T-helper 2 cell treated with Interferon-gamma antibody and Interleukin-4, amounts not matched to agents 5 μg/mL and 100 μg/mL, for 36 hours (primary cell): ENCODE measurements around the gene ZNF782.
A peak's percentile ranks its signal among the peaks of the same experiment; 100 is the strongest.
"Not testable (repeated sequence)": the region's sequence is repeated elsewhere in the genome, so short reads cannot be mapped to it uniquely, and the experiment has no call there.

ENCODE experiments used
- DNase-seq: peaks from one replicate; pipeline ENCODE4 v3.0.0; 2021; ENCODE audit warnings: low spot score
- H3K27ac Mint-ChIP-seq: one replicate; pipeline ENCODE4 v1.8.0; 2021; ENCODE audit warnings: mild to moderate bottlenecking, mixed read lengths
- H3K27me3 Mint-ChIP-seq: one replicate; pipeline ENCODE4 v1.8.0; 2021; ENCODE audit warnings: low read depth, mixed read lengths
- H3K36me3 Mint-ChIP-seq: one replicate; pipeline ENCODE4 v1.8.0; 2021; ENCODE audit warnings: low read depth, mixed read lengths
- H3K4me1 Mint-ChIP-seq: one replicate; pipeline ENCODE4 v1.8.0; 2021; ENCODE audit warnings: low read depth, mixed read lengths
- H3K4me3 Mint-ChIP-seq: one replicate; pipeline ENCODE4 v1.8.0; 2022; ENCODE audit warnings: mild to moderate bottlenecking, moderate library complexity, mixed read lengths
- H3K9me3 Mint-ChIP-seq: one replicate; pipeline ENCODE4 v1.8.0; 2021; ENCODE audit warnings: mixed read lengths

The ZNF782 gene

DNA sequence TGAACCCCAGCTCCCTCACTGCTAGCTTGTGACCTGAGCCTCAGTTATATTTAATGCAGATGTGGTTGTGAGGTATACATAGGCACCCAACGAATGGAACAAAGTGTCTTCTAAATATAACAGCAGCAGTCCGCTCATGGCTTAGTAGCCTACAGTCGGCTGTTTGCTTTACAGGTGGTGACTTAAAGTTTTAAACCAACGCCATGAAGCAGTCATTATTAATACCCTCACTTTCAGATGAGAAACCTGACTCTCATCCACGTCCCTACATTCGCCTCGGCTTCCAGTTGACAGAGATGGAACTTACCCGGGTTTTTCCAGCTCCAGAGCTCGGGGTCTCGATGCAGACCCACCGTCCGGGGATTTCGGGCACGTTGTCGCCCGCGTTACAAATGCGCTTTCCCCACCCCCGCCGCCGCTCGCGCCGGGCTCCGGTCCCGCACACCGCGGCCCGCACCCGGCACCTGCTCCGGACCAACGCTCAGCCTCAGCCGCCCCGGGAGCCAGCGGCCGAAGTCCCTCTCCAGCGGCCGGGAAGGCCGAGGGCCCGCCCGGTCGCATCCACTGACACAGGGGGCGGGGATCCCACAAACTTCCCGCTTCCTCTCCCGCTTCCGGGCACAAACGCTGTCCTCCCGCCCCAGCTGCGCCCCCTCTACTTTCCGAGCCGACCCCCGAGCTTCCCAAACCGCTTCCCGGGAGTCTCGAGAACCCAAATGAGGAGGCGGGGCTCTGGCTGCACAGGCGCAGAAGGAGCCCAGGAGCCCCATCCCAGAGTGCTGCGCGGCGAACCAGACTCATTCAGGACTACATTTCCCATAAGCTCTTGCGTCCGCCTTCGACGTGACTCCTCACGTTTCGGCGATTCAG is at the start of gene ZNF782:
Gene ZNF782, minus strand, starts transcription at position 734 of the 870 bp plus-strand sequence. CDS start 2,553 bp downstream, outside the sequence.
- peaks cover 32% of the 10 kb centered on the region for H3K4me1 Mint-ChIP-seq
- peaks cover 17% of the 10 kb centered on the region for H3K27me3 Mint-ChIP-seq
- peak within 1 kb of the TSS; percentile 99 for H3K27ac Mint-ChIP-seq
- H3K9me3 Mint-ChIP-seq = peaks cover 10% of the 10 kb centered on the region
- DNase-seq = peak; percentile 86
- H3K4me3 Mint-ChIP-seq = peak within 1 kb of the TSS; percentile 100
- peaks cover 22% of the 10 kb centered on the region for H3K36me3 Mint-ChIP-seq

DNA sequence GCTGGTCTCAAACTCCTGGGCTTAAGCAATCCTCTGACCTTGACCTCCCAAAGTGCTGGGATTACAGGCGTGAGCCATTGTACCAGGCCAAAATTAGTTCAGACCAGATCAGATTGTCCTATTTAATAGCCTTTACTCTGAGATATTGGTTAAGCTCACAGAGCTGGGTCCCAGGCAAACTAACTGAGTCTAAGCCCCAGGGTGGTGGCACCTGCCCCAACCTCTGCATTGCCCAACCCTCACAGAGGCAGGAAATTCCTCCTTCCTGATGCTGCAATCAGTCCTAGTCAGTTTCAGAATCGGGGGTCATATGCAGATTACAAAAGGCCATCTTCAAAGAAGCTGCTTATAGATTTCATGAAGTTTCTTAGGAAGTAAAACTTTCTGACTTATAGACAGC is 45.7 kb upstream of the ZNF782 start:
- peaks cover 19% of the 10 kb centered on the region for H3K36me3 Mint-ChIP-seq
- H3K4me3 Mint-ChIP-seq, H3K4me1 Mint-ChIP-seq, DNase-seq, H3K9me3 Mint-ChIP-seq, H3K27ac Mint-ChIP-seq, H3K27me3 Mint-ChIP-seq: not testable (repeated sequence)

DNA sequence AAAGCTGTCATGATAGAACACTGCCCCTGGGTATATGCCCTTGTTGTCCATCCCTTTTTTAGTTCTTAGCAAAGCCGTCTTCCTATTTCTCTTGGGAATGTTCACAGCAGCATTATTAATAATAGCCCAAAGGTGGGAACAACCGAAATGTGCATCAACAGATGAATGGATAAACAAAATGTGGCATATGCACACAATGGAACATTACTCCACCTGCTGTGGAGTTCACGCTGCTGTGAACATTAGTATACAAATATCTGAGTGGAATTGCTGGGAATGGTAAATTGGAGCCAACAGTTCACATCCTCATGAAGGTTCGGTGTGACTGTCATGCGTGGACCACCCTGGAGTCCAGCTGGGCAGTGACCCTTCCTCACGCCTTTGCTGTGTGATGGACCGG is 37.8 kb upstream of the ZNF782 start:
- Mint-ChIP-seq H3K4me1 (no peaks in the 10 kb centered on the region), H3K27ac (no peak overlapping the region), H3K36me3 (peaks cover 44% of the 10 kb centered on the region), H3K9me3 (no peaks in the 10 kb centered on the region), H3K27me3 (no peaks in the 10 kb centered on the region), H3K4me3 (no peak overlapping the region)
- DNase-seq = no peak

DNA sequence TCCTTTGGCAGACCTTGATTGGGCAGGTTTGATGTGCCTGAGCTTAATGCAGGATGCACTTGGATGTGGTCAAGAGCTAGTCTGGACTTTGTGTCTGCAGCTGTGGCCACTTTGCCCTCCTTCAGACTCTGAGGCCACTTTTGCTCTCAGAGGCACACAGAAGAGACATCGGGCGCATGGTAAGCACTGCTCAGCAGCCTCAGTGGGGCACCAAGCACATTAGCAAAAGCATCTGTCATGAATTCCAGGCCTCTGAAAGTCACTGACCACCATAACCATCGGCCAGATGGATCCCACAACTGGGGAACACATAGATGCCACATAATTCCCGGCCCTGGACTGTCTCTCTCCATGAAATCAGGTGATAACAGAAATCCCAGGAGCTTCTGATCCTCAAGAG is 34.3 kb upstream of the ZNF782 start:
- Mint-ChIP-seq H3K4me1 (no peaks in the 10 kb centered on the region), H3K27me3 (no peaks in the 10 kb centered on the region), H3K9me3 (no peaks in the 10 kb centered on the region), H3K4me3 (no peak overlapping the region), H3K27ac (no peak overlapping the region), H3K36me3 (peaks cover 26% of the 10 kb centered on the region)
- DNase-seq = no peak

DNA sequence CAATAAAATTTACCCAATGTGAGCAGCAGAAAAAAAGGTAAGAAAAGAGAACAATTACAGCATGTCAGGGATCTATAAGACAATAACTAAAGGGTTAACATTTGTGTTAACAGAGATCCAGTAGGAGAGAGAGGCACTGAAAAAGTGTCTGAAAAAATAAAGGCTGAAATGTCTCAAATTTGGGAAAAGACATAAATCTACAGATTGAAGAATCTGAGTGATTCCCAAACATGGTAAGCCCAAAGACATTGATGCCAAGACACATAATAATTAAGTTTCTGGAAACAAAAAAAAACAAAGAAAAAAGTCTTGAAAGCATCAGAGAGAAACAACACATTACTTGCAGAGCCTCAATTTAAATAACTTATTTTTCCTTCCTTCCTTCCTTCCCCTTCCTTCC is 31.1 kb upstream of the ZNF782 start:
- no peak for DNase-seq
- Mint-ChIP-seq H3K9me3 (no peaks in the 10 kb centered on the region), H3K27me3 (peaks cover 2% of the 10 kb centered on the region), H3K4me1 (no peaks in the 10 kb centered on the region), H3K36me3 (peaks cover 10% of the 10 kb centered on the region), H3K27ac (no peak overlapping the region), H3K4me3 (no peak overlapping the region)

DNA sequence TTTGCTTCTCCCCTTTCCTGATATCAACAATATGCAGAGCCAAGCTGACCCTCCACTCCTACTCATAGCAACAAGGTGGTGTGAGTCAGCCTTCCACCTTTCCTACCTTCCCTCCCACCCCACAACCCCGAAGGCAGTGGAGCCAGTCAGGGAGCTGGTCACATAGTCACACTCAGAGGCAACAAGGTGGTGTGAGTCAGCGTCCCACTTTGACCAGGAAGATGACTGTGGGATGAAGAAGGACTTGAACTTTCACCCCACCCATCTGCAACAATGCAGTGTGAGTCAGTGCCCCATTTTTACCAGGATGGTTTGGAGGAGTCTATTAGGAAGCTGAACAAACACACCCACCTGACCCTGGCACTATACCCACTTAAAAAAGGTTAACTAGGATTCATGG is 30.1 kb upstream of the ZNF782 start:
- DNase-seq = no peak
- Mint-ChIP-seq H3K9me3 (no peaks in the 10 kb centered on the region), H3K36me3 (peaks cover 10% of the 10 kb centered on the region), H3K27me3 (peaks cover 4% of the 10 kb centered on the region), H3K4me1 (no peaks in the 10 kb centered on the region), H3K4me3 (no peak overlapping the region), H3K27ac (no peak overlapping the region)

DNA sequence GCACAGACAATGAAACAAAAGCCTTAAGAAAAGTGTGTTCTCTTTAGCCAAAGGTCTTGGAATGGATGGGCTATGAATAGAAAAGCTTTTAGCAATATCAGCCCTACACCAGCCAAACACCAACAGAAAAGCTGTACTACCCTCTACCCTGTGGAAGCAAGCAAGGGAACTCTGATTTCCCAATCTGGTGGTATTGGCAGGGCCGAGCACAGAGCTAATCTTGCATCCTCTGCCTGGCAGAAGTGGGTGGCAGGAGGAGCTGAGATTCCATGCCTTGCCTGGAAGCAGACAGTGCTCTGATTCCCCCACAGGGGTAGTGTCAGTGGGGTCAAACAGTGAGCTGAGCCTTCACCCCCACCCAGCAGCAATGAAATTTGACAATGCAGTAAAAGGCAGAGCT is 29.6 kb upstream of the ZNF782 start:
- H3K4me3 Mint-ChIP-seq = no peak overlapping the region
- no peaks in the 10 kb centered on the region for H3K4me1 Mint-ChIP-seq
- H3K36me3 Mint-ChIP-seq = peaks cover 7% of the 10 kb centered on the region
- H3K27ac Mint-ChIP-seq = no peak overlapping the region
- no peak for DNase-seq
- H3K27me3 Mint-ChIP-seq = peaks cover 6% of the 10 kb centered on the region
- H3K9me3 Mint-ChIP-seq = no peaks in the 10 kb centered on the region

DNA sequence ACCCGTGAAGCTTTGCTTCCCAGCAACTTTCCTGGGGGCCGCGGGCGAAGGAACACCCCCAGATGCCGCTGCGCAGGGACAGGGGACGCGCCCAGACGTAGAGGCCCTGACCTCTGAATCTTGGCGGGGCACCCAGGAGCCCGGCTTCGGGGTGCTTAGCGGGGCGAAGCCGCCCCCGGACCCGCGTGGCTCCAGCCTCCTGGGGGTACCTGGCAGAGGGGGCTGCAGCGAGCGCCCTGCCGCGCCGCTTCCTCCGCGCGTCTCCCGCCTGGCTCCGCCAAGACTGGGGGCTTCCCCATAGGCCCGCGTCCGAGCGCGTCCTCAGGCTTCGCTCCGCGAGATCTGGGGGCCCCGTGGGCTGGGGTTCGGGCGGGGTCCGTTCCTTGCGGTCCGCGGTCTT is 23.0 kb upstream of the ZNF782 start:
- Mint-ChIP-seq H3K27ac (no peak overlapping the region), H3K4me3 (peak overlapping the region; percentile 55), H3K4me1 (peaks cover 30% of the 10 kb centered on the region), H3K27me3 (peaks cover 30% of the 10 kb centered on the region), H3K9me3 (no peaks in the 10 kb centered on the region), H3K36me3 (no peaks in the 10 kb centered on the region)
- no peak for DNase-seq

DNA sequence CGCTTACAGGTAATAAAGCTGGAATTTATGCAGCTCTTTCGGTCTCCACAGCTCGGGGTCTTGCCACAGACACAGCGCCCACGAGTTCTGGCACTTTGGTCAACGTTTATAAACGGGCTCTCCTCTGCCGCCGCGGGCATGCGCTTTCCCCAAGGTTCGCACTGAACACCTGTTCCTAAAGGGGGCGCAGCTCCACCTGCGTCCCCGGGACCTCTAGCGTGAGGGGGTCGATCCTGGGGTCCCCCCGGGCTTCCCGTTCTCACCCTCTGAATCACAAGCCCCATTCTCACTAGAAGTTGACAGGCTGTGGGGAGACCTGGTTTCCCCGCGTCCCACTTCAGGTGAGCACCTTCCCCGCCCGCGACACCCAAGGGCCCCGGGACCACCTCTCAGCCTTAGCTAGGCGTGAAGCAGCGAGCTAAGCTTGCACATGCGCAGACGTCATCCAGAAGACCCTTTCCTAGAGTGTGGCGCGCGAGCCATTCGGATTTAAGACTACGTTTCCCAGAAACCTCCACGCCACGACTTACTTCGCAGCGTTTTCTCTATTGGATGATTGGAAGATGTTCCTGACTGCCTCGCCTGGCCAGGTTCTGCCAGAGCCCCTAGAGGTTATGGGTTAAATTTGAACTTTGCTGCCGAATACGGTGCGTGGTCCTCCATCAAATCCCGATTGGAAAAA is 21.3 kb upstream of the ZNF782 start:
- Mint-ChIP-seq H3K9me3 (no peaks in the 10 kb centered on the region), H3K4me3 (peak overlapping the region; percentile 87), H3K27me3 (peaks cover 27% of the 10 kb centered on the region), H3K4me1 (peaks cover 30% of the 10 kb centered on the region), H3K36me3 (no peaks in the 10 kb centered on the region), H3K27ac (peak overlapping the region; percentile 73)
- peak; percentile 53 for DNase-seq

DNA sequence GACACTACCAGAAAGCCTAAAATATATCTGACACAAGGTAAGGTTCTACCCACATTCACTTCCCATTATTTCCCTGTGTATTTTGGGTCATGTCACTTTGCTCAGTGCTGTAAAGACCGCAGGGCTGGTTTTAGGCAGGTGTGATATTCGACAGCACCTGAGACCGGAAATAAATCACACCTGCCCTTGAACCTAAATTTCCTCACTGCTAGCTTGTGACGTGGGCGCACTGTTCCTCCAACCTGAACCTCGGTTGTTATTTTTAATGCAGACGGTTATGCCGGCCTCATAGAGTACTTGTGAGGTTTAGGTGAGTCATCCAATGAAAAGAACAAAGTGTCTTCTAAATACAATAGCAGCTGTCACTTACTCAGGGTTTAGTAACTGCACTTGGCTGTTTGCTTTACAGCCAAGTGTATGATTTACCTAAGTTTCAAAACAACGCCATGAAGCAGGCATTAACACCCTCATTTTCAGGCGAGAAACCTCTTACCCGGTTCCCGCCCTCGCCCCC is 20.7 kb upstream of the ZNF782 start:
- H3K9me3 Mint-ChIP-seq = no peaks in the 10 kb centered on the region
- H3K4me1 Mint-ChIP-seq = peaks cover 30% of the 10 kb centered on the region
- peak overlapping the region; percentile 87 for H3K4me3 Mint-ChIP-seq
- H3K27ac Mint-ChIP-seq = peak overlapping the region; percentile 73
- peak; percentile 23 for DNase-seq
- peaks cover 27% of the 10 kb centered on the region for H3K27me3 Mint-ChIP-seq
- no peaks in the 10 kb centered on the region for H3K36me3 Mint-ChIP-seq

DNA sequence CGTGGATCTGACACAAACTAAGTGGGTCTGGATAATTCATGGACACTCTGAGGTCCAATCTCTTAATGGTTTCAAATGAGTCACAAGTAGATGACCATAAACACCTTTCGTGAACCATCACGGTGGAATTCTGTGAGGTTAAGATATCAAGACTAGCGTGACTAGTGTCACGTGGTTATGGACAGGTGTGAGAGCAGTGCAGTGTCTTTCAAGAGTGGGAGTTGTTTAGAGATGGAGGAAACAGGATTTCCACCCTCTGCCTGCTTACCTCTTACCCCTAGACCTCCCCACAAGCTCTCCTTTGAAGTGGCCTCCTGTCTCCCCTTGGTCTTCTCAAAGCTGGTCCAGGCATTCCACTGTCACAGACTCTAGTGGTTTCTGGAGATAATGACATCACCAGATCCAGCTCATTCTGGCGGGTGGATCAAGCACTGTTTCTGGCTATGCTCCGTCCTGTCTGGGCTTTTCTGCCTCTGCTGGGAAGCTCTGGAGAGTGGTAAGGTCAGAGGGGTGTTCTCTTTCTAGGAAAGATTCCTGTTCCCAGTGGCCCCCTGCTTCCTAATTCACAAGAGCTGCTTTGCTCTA is 20.0 kb upstream of the ZNF782 start:
- DNase-seq = no peak
- H3K4me1 Mint-ChIP-seq = peaks cover 30% of the 10 kb centered on the region
- no peak overlapping the region for H3K4me3 Mint-ChIP-seq
- peaks cover 26% of the 10 kb centered on the region for H3K27me3 Mint-ChIP-seq
- no peaks in the 10 kb centered on the region for H3K9me3 Mint-ChIP-seq
- no peaks in the 10 kb centered on the region for H3K36me3 Mint-ChIP-seq
- H3K27ac Mint-ChIP-seq = peak overlapping the region; percentile 9

DNA sequence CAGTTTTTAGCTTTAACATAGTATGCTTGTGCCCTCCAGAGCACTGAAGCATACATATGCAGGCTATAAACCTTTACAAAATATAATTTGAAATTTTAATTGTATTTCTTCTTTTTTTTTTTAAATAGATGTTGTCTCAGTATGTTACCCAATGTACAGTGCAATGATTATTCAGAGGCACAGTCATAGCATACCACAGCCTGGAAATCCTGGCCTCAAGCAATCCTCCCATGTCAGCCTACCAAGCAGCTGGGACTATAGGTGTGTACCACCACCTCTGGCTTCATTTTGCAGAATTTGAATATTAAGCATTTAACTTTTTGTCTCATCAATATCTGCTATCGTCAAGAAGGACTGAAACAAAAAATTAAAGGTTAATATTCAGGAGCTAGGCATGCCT is 16.9 kb upstream of the ZNF782 start:
- H3K36me3 Mint-ChIP-seq = no peaks in the 10 kb centered on the region
- peaks cover 3% of the 10 kb centered on the region for H3K27me3 Mint-ChIP-seq
- H3K9me3 Mint-ChIP-seq = no peaks in the 10 kb centered on the region
- H3K4me1 Mint-ChIP-seq = peaks cover 24% of the 10 kb centered on the region
- no peak for DNase-seq
- H3K27ac Mint-ChIP-seq = no peak overlapping the region
- H3K4me3 Mint-ChIP-seq = no peak overlapping the region

DNA sequence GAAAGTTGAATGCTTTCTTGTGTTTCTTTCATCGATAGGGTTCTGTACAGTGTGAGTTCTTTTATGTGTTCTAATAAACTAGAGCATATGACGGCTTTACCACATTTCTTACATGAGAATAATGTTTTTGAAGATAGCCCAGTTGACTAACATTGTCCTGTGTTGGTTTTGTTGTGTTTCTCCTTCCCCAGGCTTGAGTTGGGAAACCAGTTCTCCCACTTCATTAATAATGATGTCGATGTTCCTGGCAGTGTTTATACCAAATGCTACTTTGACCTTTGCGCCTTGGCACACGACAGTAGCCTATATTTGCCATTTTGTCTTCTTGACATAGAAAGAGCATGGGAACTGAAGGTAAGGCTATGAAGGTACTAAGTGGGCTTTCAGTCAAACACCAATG is 14.4 kb upstream of the ZNF782 start:
- H3K36me3 Mint-ChIP-seq = no peaks in the 10 kb centered on the region
- DNase-seq = no peak
- H3K9me3 Mint-ChIP-seq = peaks cover 10% of the 10 kb centered on the region
- H3K27me3 Mint-ChIP-seq = no peaks in the 10 kb centered on the region
- no peak overlapping the region for H3K27ac Mint-ChIP-seq
- H3K4me3 Mint-ChIP-seq = no peak overlapping the region
- H3K4me1 Mint-ChIP-seq = peaks cover 2% of the 10 kb centered on the region
